GM19240 (cell line): Measurements from ENCODE around the gene C2CD3.
"Not testable (repeated sequence)": the region's sequence is repeated elsewhere in the genome, so short reads cannot be mapped to it uniquely, and the experiment has no call there.

ENCODE experiments used
- DNase-seq: peaks from one replicate; pipeline ENCODE4 v3.0.0; 2011; ENCODE audit warnings: low spot score; ENCODE audit not compliant: insufficient read length

Gene C2CD3

GRCh38 chr11:74159642-74160041 lies 11.2 kb downstream of the C2CD3 start:
- DNase-seq = no peak

DNA sequence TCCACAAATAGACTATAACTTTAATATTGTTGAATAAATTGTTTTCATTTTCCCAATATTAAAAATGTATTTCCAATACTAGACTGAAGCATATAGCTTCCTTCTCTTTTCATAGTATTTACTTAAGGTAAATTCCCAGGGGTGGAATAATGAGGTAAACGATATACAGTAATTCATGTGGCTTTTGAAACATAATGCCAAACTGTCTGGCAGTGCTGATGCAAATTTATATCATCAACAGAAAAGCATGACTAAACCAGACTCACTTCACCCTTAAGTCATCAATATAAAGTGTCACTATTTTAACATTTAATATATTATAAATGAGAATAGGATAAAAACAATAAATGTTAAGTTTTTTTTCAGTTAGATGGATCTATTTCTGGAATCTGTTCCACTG lies 13.6 kb downstream of the C2CD3 start:
- no peak for DNase-seq

GRCh38 chr11:74154620-74155281 lies 16.1 kb downstream of the C2CD3 start:
- DNase-seq = no peak

GRCh38 chr11:74153224-74153623 lies 17.6 kb downstream of the C2CD3 start:
- no peak for DNase-seq

DNA sequence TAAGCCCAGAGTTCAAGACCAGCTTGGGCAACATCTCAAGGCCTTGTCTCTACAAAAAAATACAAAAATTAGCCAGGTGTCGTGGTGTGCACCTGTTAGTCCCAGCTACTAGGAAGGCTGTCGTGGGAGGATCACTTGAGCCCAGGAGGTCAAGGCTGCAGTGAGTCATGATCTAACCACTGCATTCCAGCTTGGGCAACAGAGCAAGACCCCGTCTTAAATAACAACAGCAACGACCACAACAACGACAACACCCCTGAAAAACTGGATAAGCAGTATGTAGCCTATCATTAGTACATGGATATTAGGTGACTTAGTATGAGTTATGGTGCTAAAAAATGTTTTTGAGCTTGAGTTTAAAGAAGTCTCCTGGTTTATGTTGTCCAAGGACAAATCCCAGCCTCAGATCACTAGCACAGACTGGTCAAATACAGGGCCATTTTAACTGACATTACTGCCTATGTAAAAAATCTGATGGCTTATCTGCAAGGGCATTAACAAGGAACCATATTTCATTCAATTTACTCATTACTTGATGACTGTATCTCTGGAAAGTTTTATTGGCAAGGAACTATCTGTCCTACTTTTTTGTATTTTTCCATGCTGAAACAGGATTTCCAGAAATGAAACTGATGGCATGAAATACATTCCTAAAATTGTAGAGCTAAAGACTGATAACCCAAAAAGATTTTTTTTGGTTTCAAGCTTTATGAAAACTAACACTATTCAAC lies 23.4 kb downstream of the C2CD3 start:
- DNase-seq = no peak

- no peak for DNase-seq
Measured at GRCh38 chr11:74144592-74144991, 26.2 kb downstream of the C2CD3 start.

- DNase-seq = no peak
Measured at GRCh38 chr11:74142624-74143023, 28.2 kb downstream of the C2CD3 start.

DNA sequence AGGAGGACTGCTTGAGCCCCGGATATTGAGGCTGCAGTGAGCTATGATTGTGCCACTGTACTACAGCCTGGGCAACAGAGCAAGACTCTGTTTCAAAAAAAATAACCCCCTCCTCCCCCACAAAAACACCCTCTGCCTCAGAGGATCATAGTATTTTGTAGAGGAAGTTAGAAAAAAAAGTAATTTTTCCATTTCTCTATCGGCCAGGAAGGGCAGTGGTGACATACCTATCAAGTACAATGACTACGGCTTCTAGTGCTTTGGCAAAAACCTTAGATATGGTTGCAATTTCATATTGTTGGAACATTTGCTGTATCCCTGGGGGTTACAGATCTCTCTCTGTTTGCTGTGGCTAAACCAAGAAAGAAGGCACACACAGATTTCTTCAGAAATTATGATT lies 28.9 kb downstream of the C2CD3 start:
- DNase-seq = no peak

- DNase-seq = no peak
Measured at GRCh38 chr11:74141241-74141695, 29.5 kb downstream of the C2CD3 start.

DNA sequence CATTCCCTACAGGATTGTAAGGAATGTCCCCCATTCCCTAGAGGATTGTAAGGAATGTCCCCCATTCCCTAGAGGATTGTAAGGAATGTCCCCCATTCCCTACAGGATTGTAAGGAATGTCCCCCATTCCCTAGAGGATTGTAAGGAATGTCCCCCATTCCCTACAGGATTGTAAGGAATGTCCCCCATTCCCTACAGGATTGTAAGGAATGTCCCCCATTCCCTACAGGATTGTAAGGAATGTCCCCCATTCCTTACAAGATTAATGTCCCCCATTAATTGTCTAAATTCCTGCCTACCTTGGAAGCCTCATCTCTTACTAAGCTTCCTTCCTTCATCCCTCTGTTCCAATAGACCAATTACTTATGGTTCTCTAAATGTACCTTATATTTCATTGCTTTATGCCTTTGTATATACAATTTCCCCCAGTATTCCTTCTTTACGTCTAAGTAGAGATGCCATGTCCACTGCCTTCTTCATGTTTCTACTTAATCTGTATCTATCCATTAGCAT lies 30.8 kb downstream of the C2CD3 start:
- DNase-seq = not testable (repeated sequence)

DNA sequence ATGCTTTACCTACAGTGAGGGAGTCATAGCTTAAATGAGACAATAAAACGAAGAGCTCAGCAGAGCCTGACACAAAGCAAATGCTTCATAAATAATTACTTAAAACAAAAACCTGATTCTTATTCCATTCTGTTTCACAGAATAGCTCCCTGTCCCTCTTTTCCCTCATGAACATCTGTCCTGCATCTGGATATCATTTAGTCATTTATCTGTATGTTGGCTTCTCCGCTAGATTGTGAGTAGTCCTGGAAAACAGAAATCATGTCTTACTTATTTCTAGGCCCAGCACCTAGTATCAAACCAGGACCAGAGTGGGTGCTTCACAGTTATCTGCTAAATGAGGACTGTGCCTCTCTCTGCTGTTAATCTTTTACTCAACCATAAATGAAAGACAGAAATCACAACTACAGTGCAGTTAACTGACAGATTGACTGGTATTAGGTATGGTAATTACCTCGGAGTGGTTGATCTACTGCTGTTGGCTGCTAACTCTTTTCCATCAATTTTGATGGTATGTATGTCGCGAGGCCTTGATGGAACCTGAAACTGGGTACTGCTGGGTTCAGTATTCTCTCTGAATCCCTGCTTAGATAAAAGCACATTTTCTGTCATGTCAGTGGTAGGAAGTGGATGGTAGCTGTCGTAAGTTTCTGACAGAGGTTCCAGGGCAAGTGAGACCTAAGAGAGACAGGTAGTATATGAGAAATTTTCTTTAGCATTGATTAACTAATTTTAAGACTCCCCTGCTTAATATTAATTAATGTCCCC lies 31.5 kb downstream of the C2CD3 start:
- no peak for DNase-seq

- no peak for DNase-seq
Measured at GRCh38 chr11:74138572-74138971, 32.2 kb downstream of the C2CD3 start.

- no peak for DNase-seq
Measured at GRCh38 chr11:74138021-74138420, 32.8 kb downstream of the C2CD3 start.

GRCh38 chr11:74135127-74135840 lies 35.5 kb downstream of the C2CD3 start:
- no peak for DNase-seq

DNA sequence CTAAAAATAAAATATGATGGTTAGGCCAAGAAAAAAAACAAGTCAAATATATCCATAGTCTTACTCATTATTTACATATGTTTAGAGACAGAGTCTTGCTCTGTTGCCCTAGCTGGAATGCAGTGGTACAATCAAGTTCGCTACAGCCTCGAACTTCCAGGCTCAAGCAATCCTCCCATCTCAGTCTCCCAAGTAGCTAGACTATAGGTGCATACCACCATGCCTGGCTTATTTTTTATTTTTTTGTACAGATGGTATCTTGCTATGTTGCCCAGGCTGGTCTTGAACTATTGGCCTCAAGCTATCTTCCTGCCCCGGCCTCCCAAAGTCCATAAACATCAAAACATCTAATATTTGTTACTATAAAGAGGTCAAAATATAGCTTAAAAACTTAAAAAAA lies 36.1 kb downstream of the C2CD3 start:
- no peak for DNase-seq

DNA sequence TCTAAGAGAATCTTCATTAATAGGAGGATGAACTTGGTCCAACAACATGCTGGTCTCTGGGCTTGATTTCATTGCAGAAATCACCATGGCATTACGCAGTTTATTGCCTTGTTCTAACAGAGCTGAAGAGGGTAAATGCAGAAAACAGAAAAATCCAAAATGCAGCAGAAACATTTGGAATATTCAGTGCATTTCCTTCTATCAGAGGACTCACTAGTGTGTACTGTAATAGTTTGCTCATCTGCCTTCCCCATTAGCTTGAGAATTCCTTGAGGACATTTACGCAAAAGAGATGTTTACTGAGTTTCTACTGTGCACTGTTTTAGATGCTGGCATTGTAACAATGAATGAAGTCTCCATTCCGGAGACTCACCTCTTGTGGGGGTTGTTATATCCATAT lies 37.4 kb downstream of the C2CD3 start:
- no peak for DNase-seq

- DNase-seq = no peak
Measured at GRCh38 chr11:74132833-74133232, 38.0 kb downstream of the C2CD3 start.

- not testable (repeated sequence) for DNase-seq
Measured at GRCh38 chr11:74129121-74129520, 41.7 kb downstream of the C2CD3 start.

GRCh38 chr11:74123008-74123448 lies 47.8 kb downstream of the C2CD3 start:
- DNase-seq = no peak

DNA sequence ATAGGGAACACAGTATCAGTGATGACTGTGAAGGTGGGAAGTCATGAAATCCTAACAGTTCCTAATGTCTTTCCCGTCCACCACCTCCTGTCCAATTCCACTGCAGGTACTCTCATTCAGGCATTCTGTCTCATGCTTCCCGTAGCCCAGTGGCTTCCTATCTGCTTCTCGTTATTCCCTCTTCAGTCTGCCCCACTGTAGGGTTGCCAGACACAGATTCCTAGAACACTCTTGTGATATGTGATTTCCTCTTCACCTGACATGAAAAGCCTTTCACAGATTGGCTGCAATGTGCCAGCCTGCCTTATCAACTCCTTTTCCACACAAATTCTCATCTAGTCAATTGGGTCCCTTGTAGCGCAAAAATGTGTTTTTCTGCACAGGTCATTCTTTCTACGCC lies 49.0 kb downstream of the C2CD3 start:
- DNase-seq = no peak
